ENCODE results near the gene CFAP43. TPM values are rescaled to one million over a fixed set of nuclear protein-coding genes. Genes with fewer than 3 reads are reported as not detected.

The CFAP43 gene
- total and polyA plus RNA-seq, 2 donors (not counting 1 experiment from before 2014, with no cell fraction given), result 0.12 TPM; not detected in 1

DNA sequence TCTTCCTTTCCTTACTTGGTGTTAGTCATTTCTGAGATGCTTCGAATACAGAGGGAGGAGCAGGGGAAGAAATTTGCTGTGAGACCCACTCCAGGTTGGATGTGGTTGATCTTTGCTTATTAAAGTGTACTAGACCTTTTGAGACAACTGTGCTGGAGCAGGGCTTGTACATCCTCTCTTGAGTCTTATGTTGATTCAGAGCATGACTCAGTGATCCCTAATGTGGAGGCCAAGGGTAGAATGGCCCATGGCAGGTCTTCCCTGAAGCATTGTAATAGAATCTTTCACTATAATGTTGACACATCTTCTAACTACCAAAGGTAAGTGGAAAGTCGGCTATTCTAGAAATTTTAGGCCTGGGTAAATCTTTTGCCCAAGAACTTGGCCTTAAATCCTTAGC is 127.2 kb downstream of the CFAP43 start:
- Histone ChIP-seq H2AFZ (ENCODE audit: insufficient read depth, low read depth, low read length, poor library complexity, severe bottlenecking) (no peak overlapping the region), H3K4me3 (ENCODE audit: control extremely low read depth in 1 of 5, extremely low read depth in 1 of 5, insufficient read depth in 1 of 5, low read depth in 2 of 5, low read length in 4 of 5) (no peak overlapping the region), H3K9me3 (ENCODE audit: control extremely low read depth in 1 of 3, control insufficient read depth in 2 of 3, insufficient read depth in 1 of 3, low read length in 2 of 3) (no peaks in the 10 kb centered on the region), H4K20me1 (ENCODE audit: control insufficient read depth, insufficient read depth, low read length, poor library complexity, severe bottlenecking) (no peaks in the 10 kb centered on the region), H3K79me2 (ENCODE audit: control insufficient read depth, insufficient read depth, low read length) (no peaks in the 10 kb centered on the region), H3K4me1 (ENCODE audit: control insufficient read depth in 2 of 2, insufficient read depth in 2 of 2, low read length in 2 of 2) (no peaks in the 10 kb centered on the region), H3K27ac (ENCODE audit: low read length in 2 of 2) (no peak overlapping the region), H3K27me3 (replicated peaks in 1 of 4; ENCODE audit: control extremely low read depth in 1 of 4, control insufficient read depth in 3 of 4, insufficient read depth in 4 of 4, low read length in 3 of 4) (peaks cover 0 to 4% (median 1%) of the 10 kb centered on the region in 4 experiments), H3K4me2 (replicated peaks; ENCODE audit: low read depth, low read length, poor library complexity, severe bottlenecking) (no peak overlapping the region), H3K36me3 (replicated peaks in 1 of 2; ENCODE audit: control extremely low read depth in 1 of 2, control insufficient read depth in 1 of 2, extremely low read depth in 1 of 2, insufficient read depth in 2 of 2, low read length in 1 of 2) (no peaks in the 10 kb centered on the region), H3K9ac (ENCODE audit: low read length) (no peak overlapping the region)
- intact Hi-C loops (cut with micrococcal nuclease), result no loop called here
- ATAC-seq (ENCODE audit: low read depth) (no peak), DNase-seq (no peak)
- CTCF ChIA-PET, result interaction anchor here (0.7 kb wide), 1 partner anchor 187 kb away, joined by 3 read pairs; no protein-coding TSS in a partner anchor
- H3K27ac Mint-ChIP-seq, result no peak overlapping the region
- H3K4me1 Mint-ChIP-seq, result no peaks in the 10 kb centered on the region
- peaks cover 4% of the 10 kb centered on the region for H3K27me3 Mint-ChIP-seq
- H3K4me3 Mint-ChIP-seq, result no peak overlapping the region
- TF ChIP-seq, protein P1, sequence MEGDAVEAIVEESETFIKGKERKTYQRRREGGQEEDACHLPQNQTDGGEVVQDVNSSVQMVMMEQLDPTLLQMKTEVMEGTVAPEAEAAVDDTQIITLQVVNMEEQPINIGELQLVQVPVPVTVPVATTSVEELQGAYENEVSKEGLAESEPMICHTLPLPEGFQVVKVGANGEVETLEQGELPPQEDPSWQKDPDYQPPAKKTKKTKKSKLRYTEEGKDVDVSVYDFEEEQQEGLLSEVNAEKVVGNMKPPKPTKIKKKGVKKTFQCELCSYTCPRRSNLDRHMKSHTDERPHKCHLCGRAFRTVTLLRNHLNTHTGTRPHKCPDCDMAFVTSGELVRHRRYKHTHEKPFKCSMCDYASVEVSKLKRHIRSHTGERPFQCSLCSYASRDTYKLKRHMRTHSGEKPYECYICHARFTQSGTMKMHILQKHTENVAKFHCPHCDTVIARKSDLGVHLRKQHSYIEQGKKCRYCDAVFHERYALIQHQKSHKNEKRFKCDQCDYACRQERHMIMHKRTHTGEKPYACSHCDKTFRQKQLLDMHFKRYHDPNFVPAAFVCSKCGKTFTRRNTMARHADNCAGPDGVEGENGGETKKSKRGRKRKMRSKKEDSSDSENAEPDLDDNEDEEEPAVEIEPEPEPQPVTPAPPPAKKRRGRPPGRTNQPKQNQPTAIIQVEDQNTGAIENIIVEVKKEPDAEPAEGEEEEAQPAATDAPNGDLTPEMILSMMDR (IDR thresholded peaks at IDR 0.05), result no peak
- no peak for TF ChIP-seq EZH2 (IDR thresholded peaks at IDR 0.05; ENCODE audit: borderline replicate concordance, insufficient read depth, low read depth, low read length, poor library complexity, severe bottlenecking)
- no peaks in the 10 kb centered on the region for H3K9me3 Mint-ChIP-seq (ENCODE audit: insufficient read depth)
- POLR2A ChIA-PET, result no interaction called here
- 100% methylated on average over 1 of the region's 2 CpGs for WGBS (ENCODE audit: insufficient coverage)

DNA sequence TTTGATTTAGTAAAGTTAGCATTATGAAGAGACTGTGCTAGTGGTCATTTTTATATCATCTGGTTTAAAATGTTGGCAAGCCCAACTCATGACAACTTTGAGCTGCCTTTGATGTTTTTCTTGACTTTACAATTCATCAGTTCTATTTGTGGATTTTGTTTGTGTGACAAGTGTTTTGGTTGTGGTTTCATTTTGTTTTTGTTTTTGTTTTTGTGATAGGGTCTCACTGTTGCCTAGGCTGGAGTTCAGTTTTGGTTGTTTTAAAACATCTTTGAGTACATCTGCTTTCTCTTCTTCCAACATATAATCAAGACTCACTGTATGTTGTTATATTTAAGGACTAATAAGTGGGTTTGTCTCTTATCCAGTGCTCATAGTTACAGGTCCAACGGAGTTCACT is 127.7 kb downstream of the CFAP43 start:
- no peaks in the 10 kb centered on the region for H3K4me1 ChIP-seq (ENCODE audit: control insufficient read depth in 2 of 2, insufficient read depth in 2 of 2, low read length in 2 of 2)
- H2AFZ ChIP-seq (ENCODE audit: insufficient read depth, low read depth, low read length, poor library complexity, severe bottlenecking), result no peak overlapping the region
- H3K79me2 ChIP-seq (ENCODE audit: control insufficient read depth, insufficient read depth, low read length), result no peaks in the 10 kb centered on the region
- no peak overlapping the region for H3K4me3 ChIP-seq (ENCODE audit: control extremely low read depth in 1 of 5, extremely low read depth in 1 of 5, insufficient read depth in 1 of 5, low read depth in 2 of 5, low read length in 4 of 5)
- no peak overlapping the region for H3K4me3 Mint-ChIP-seq
- WGBS (ENCODE audit: insufficient coverage), result no CpG with 5 or more reads among the region's 1 CpG
- TF ChIP-seq, protein P1 (IDR thresholded peaks at IDR 0.05), result no peak
- no peak for TF ChIP-seq EZH2 (IDR thresholded peaks at IDR 0.05; ENCODE audit: borderline replicate concordance, insufficient read depth, low read depth, low read length, poor library complexity, severe bottlenecking)
- H3K9ac ChIP-seq (ENCODE audit: low read length), result no peak overlapping the region
- ChIA-PET POLR2A (no interaction called here), CTCF (interaction anchor here (0.7 kb wide), 1 partner anchor 187 kb away, joined by 3 read pairs; no protein-coding TSS in a partner anchor)
- no peak for DNase-seq
- no peak overlapping the region for H3K27ac Mint-ChIP-seq
- H3K4me1 Mint-ChIP-seq, result no peaks in the 10 kb centered on the region
- H3K36me3 ChIP-seq (replicated peaks in 1 of 2; ENCODE audit: control extremely low read depth in 1 of 2, control insufficient read depth in 1 of 2, extremely low read depth in 1 of 2, insufficient read depth in 2 of 2, low read length in 1 of 2), result no peaks in the 10 kb centered on the region
- no peaks in the 10 kb centered on the region for H3K27me3 Mint-ChIP-seq
- peaks cover 0 to 4% (median 1%) of the 10 kb centered on the region in 4 experiments for H3K27me3 ChIP-seq (replicated peaks in 1 of 4; ENCODE audit: control extremely low read depth in 1 of 4, control insufficient read depth in 3 of 4, insufficient read depth in 4 of 4, low read length in 3 of 4)
- no peak overlapping the region for H3K27ac ChIP-seq (ENCODE audit: low read length in 2 of 2)
- no peak overlapping the region for H3K4me2 ChIP-seq (replicated peaks; ENCODE audit: low read depth, low read length, poor library complexity, severe bottlenecking)
- intact Hi-C loops (cut with micrococcal nuclease), result no loop called here
- no peaks in the 10 kb centered on the region for H3K9me3 ChIP-seq (ENCODE audit: control extremely low read depth in 1 of 3, control insufficient read depth in 2 of 3, insufficient read depth in 1 of 3, low read length in 2 of 3)
- no peak for ATAC-seq (ENCODE audit: low read depth)
- H4K20me1 ChIP-seq (ENCODE audit: control insufficient read depth, insufficient read depth, low read length, poor library complexity, severe bottlenecking), result no peaks in the 10 kb centered on the region
- H3K9me3 Mint-ChIP-seq (ENCODE audit: insufficient read depth), result no peaks in the 10 kb centered on the region
